Transverse colon (tissue), 4 donors: Measurements from ENCODE around the gene BCO2. TPM values are rescaled to one million over a fixed set of nuclear protein-coding genes. Genes with fewer than 3 reads are reported as not detected.

Experiments
- DNase-seq: peaks from one replicate; pipeline ENCODE4 v3.0.0-alpha.2; 2019
- H3K27ac ChIP-seq, 4 donors: fragments of 200-600 bp; sonication (generic); 2 replicates each; pipeline ENCODE4 v1.5.1; 2016 to 2018; ENCODE audit warnings: inconsistent platforms in 4 of 4
- H3K27me3 ChIP-seq: fragments of 200-600 bp; sonication (generic); 2 replicates; pipeline ENCODE4 v1.5.1; 2017; ENCODE audit warnings: inconsistent platforms
- H3K36me3 ChIP-seq, 4 donors: fragments of 200-600 bp; sonication (generic); 2 replicates each; pipeline ENCODE4 v1.5.1; 2017 to 2019; ENCODE audit warnings: inconsistent platforms in 4 of 4
- H3K4me1 ChIP-seq, 4 donors: fragments of 200-600 bp; sonication (generic); 2 replicates each; pipeline ENCODE4 v1.5.1; 2017 to 2020; ENCODE audit warnings: inconsistent platforms in 4 of 4
- H3K4me3 ChIP-seq, 4 donors: fragments of 200-600 bp; sonication (generic); 1 replicate in 1 of 4; 2 replicates in 3 of 4; pipeline versions ENCODE4 v1.5.1 to v1.6.1; 2017 to 2019; ENCODE audit warnings: inconsistent platforms in 4 of 4
- H3K9me3 ChIP-seq, 2 donors: fragments of 200-600 bp; sonication (generic); 2 replicates each; pipeline ENCODE4 v1.5.1; 2017 to 2019; ENCODE audit warnings: inconsistent platforms in 2 of 2
- EP300 ChIP-seq: sonication (generic); formaldehyde crosslinking; IDR thresholded peaks from one replicate; pipeline ENCODE4 v1.6.1; 2017; ENCODE audit warnings: antibody characterized with exemption, low read depth
- POLR2A ChIP-seq: fragments of 450-650 bp; IDR thresholded peaks from one replicate; pipeline ENCODE4 v1.6.1; 2016; ENCODE audit warnings: antibody characterized with exemption, mild to moderate bottlenecking, moderate library complexity
- POLR2AphosphoS5 ChIP-seq, 3 donors: sonication (generic); formaldehyde crosslinking; IDR thresholded peaks; one replicate each; pipeline ENCODE4 v1.6.1; 2016; ENCODE audit warnings: antibody characterized with exemption in 3 of 3
- WGBS, 2 donors: methylation state at CpG; one replicate each; pipeline ENCODE4 v1.1.5; 2018; ENCODE audit warnings: low coverage in 1 of 2; 5-methylcytosine and 5-hydroxymethylcytosine counted together
- in situ Hi-C, 4 donors: fragments of 200-750 bp; cut with MboI; loops; one replicate each; pipeline versions ENCODE4 v1.15.0 to v1.15.1; 2017; ENCODE audit warnings: low sequenced_read_pairs in 3 of 4, low pct_ligation_motif_present in 1 of 4, low pct_unique_long_range_greater_than_20kb in 1 of 4
- intact Hi-C: fragments of 100-400 bp; cut with DNase I; formaldehyde crosslinking; loops from one replicate; pipeline ENCODE4 v1.15.1; 2023; ENCODE audit warnings: low total_unique reads
- total RNA-seq, 4 donors: library from RNA; depleted of rRNA; stranded (reverse); fragments of >200 nt; gene quantifications; one replicate each; pipeline ENCODE4 v1.1.0, GENCODE V29; 2016
- TF ChIP-seq, protein P1 (sequence below), 5 experiments: fragments of 200-600 bp in 3 of 5; fragments of 450-650 bp in 2 of 5; sonication (generic) in 3 of 5; IDR thresholded peaks; 1 replicate in 2 of 5; 2 replicates in 3 of 5; pipeline ENCODE4 v1.5.1; 2016 to 2017; ENCODE audit warnings: antibody characterized with exemption in 5 of 5, inconsistent platforms in 3 of 5, mild to moderate bottlenecking in 2 of 5, moderate library complexity in 1 of 5

BCO2 gene
- total RNA-seq, 4 donors from 2014 or later, result 2.8 to 12.1 (median 4.0) TPM

DNA sequence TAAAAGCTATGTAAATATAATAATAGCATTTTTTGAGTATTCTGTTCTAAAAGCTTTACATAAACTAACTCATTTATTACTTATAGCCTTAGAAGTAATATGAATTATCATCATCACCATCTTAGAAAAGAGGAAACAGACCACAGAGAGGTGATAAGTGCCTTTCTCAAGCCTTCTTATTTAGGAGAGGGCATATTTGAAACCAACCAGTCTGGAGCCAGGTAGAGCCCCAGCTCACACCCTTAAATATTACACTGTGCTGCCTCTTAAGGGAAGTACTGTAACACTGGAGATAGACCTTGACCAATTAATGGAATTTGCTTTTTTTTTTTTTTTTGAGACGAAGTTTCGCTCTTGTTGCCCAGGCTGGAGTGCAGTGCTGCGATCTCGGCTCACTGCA lies 2.3 kb downstream of the BCO2 start:
- intact Hi-C loops, result no loop called here

DNA sequence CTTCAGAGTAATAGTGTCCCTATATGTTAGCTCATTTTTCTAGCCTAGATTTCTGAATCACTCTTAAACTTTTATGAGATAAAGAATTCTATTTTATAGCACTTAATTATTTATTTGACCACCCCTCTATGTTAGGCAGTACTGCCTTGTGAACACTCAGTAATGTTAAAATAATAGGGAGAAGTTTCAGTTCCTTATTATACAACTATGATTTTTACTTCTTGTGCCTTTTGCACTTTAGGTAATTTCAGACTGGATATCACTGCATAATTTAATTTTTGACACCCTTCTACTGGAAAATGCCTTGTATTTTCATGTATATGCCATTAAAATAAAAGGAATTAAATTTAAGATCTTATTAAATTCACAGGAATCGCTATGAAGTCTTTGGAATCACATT lies 3.1 kb downstream of the BCO2 start:
- in situ Hi-C loops, result loop anchor here in 2 of 4 donors (10.0 kb wide), 1 partner anchor 64 kb away; no protein-coding TSS in a partner anchor
- H3K27me3 ChIP-seq, result no peaks in the 10 kb centered on the region
- no peak overlapping the region for H3K27ac ChIP-seq
- H3K4me1 ChIP-seq, result peaks cover 0 to 12% (median 9%) of the 10 kb centered on the region in 4 donors
- DNase-seq, result no peak
- H3K36me3 ChIP-seq, result no peaks in the 10 kb centered on the region
- H3K9me3 ChIP-seq, result no peaks in the 10 kb centered on the region
- 94% methylated on average over 1 of the region's 1 CpG for WGBS, 2 donors
- TF ChIP-seq POLR2AphosphoS5 (IDR thresholded peaks at IDR 0.05) (no peak), EP300 (no peak), POLR2A (no peak)
- TF ChIP-seq, protein P1, sequence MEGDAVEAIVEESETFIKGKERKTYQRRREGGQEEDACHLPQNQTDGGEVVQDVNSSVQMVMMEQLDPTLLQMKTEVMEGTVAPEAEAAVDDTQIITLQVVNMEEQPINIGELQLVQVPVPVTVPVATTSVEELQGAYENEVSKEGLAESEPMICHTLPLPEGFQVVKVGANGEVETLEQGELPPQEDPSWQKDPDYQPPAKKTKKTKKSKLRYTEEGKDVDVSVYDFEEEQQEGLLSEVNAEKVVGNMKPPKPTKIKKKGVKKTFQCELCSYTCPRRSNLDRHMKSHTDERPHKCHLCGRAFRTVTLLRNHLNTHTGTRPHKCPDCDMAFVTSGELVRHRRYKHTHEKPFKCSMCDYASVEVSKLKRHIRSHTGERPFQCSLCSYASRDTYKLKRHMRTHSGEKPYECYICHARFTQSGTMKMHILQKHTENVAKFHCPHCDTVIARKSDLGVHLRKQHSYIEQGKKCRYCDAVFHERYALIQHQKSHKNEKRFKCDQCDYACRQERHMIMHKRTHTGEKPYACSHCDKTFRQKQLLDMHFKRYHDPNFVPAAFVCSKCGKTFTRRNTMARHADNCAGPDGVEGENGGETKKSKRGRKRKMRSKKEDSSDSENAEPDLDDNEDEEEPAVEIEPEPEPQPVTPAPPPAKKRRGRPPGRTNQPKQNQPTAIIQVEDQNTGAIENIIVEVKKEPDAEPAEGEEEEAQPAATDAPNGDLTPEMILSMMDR (IDR thresholded peaks at IDR 0.05), result no peak
- no peak overlapping the region for H3K4me3 ChIP-seq
- intact Hi-C loops, result no loop called here

More for the DNA sequence above, 2.3 kb downstream of the BCO2 start:
- WGBS, 2 donors, result 80 to 81% methylated on average over 3 to 4 of the region's 4 CpGs
- Histone ChIP-seq H3K4me3 (no peak overlapping the region), H3K27me3 (no peaks in the 10 kb centered on the region), H3K9me3 (no peaks in the 10 kb centered on the region), H3K36me3 (no peaks in the 10 kb centered on the region), H3K4me1 (peaks cover 0 to 12% (median 9%) of the 10 kb centered on the region in 4 donors), H3K27ac (no peak overlapping the region)
- no peak for DNase-seq
- TF ChIP-seq, protein P1 (IDR thresholded peaks at IDR 0.05), result no peak
- in situ Hi-C loops, result loop anchor here in 2 of 4 donors (10.0 kb wide), 1 partner anchor 63 kb away; no protein-coding TSS in a partner anchor

DNA sequence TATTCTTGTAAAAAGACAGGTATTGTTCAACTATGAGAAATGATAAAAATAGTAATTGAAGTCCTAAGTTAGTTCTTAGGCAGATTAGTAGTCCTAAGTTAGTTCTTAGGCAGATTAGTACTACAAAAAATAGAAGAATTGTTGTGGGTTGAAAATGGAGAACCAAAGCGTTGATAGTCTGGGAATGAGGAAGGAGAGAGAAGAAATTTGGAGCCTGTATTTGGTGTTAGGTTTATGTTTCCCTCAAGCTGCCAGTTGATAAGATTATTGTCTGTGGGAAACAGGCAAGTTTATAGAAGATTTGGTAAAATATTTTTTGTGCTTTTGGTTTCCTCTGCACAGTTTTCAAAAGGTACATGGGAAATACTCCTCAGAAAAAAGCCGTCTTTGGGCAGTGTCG lies 3.6 kb downstream of the BCO2 start:
- Histone ChIP-seq H3K4me1 (peaks cover 0 to 12% (median 9%) of the 10 kb centered on the region in 4 donors), H3K27ac (no peak overlapping the region), H3K36me3 (no peaks in the 10 kb centered on the region), H3K9me3 (no peaks in the 10 kb centered on the region), H3K4me3 (no peak overlapping the region), H3K27me3 (no peaks in the 10 kb centered on the region)
- TF ChIP-seq POLR2A (no peak), POLR2AphosphoS5 (IDR thresholded peaks at IDR 0.05) (no peak)
- TF ChIP-seq, protein P1 (IDR thresholded peaks at IDR 0.05), result no peak
- intact Hi-C loops, result no loop called here
- WGBS, 2 donors, result 71 to 73% methylated on average over 3 of the region's 3 CpGs
- in situ Hi-C loops, result loop anchor here in 2 of 4 donors (10.0 kb wide), 1 partner anchor 64 kb away; no protein-coding TSS in a partner anchor
- no peak for DNase-seq

DNA sequence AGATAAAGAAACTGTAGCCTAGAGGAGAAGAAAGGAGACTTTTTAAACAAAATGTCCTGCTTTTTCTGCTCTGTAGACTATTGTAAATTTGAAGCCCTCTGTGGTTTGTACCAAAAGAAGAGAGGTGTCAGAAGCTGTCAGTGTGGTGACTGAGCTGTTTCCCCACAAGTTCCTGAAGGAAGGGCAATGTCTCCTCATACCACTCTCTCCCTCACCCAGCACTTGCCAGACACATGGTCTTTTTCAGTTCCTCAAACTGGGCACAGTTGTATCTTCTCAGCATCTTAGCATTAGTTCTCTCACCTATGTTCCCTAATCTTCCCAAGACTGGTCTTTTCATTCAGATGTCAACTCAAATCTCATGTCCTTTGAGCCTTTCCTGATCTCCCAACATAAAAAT lies 4.3 kb downstream of the BCO2 start:
- DNase-seq, result no peak
- H3K36me3 ChIP-seq, result no peaks in the 10 kb centered on the region
- no peak overlapping the region for H3K4me3 ChIP-seq
- peaks cover 0 to 12% (median 9%) of the 10 kb centered on the region in 4 donors for H3K4me1 ChIP-seq
- no peaks in the 10 kb centered on the region for H3K9me3 ChIP-seq
- TF ChIP-seq POLR2A (no peak), POLR2AphosphoS5 (IDR thresholded peaks at IDR 0.05) (no peak), EP300 (no peak)
- TF ChIP-seq, protein P1 (IDR thresholded peaks at IDR 0.05), result no peak
- in situ Hi-C loops, result loop anchor here in 2 of 4 donors (10.0 kb wide), 1 partner anchor 65 kb away; no protein-coding TSS in a partner anchor
- no peak overlapping the region for H3K27ac ChIP-seq
- intact Hi-C loops, result no loop called here
- no peaks in the 10 kb centered on the region for H3K27me3 ChIP-seq
